Hematopoietic multipotent progenitor cell treated with erythropoietin and hydrocortisone succinate and interleukin-3 and kit ligand, for 6 days (in vitro differentiated cells): ENCODE data around the gene ANKRD50.
A peak's percentile ranks its signal among the peaks of the same experiment; 100 is the strongest.

ENCODE experiments used
- DNase-seq: peaks from one replicate; pipeline ENCODE4 v3.0.0-alpha.2; 2015

ANKRD50 gene

DNA sequence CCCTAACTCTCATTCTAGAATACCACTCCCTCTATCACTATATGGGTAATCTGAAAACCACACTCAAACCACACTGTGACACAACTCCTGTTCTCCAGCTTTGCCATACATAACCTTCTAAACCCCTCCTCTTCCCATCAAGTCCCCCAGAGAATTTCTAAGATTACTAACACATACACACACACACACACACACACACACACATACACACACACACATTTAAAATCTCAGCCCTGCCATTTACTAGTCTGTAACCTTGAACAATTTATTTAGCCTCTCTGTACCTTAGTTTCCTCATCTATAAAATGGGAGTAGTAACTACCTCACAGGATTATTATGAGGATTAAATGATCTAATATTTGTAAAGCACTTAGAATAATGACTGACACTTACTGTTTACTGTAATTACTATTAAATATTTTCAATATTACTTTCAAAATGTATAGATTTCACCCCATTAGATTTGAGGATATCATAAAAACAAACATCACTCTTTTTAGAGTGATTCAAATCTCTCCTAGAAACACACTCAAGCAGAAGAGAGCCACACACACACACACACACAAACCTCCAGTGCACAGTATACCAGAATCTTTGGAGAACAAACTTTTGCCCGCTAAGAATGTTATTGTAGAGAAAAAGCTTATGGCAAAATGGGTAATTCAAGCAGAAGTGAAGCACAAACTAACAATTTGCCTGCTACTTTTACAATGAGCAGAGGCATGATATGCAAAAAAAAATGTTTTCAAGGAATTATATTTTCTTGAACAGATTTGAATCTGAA, 3.8 kb downstream of the ANKRD50 start:
- DNase-seq, result peak; percentile 47

DNA sequence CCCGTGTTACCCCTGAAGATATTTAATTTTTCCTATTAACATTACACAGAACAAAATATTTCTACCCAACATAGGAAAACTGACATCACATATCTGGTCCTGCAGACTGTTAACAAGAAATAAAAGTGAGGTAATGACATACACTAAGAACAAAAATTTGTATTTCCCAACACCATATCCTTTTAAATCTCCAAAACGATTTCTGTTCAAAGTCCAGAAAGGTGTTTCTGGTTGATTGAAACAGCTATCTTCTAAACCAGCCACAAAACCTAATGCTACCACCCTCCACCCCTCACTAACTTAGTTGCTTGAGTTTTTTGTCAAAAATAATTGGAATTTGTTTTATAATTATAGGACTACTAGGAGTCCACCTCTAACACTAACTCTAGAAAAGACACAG, 7.1 kb downstream of the ANKRD50 start:
- DNase-seq, result no peak

DNA sequence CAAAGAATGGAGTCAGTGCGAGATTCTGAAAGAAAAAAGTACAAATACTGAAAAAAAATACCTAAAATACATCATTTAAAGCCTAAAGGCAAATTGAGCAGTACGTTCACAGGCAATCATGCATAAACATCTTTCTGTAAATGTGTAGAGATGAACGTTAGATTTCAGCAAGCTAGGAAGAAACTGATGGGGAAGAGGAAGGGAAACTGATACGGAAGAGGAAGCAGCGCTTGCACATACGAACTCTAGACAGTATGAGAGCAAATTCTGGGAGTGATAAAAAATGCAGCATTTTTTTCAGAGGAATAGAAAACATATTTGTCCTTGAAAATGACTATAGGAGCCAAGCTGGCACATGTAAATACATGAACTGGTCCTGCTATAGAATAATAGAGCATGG, 9.4 kb downstream of the ANKRD50 start:
- no peak for DNase-seq

DNA sequence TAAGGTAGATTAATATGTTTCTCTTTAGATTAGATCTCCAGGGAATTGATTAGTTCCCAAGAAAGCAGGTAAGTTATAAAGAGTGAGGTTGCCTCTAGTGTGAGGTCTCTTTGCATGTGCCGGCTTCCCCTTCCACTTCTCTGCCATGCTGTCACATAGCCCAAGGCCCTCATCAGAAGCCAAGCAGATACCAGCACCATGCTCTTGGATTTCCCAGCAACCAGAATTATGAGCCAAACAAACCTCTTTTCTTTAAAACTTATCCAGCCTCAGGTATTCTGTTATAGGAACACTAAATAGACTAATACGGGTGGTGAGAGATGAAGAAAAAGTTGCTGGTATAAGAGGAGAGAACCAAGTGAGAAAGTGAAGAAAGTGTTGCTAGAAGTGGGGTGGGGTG, 15.1 kb downstream of the ANKRD50 start:
- DNase-seq, result no peak

DNA sequence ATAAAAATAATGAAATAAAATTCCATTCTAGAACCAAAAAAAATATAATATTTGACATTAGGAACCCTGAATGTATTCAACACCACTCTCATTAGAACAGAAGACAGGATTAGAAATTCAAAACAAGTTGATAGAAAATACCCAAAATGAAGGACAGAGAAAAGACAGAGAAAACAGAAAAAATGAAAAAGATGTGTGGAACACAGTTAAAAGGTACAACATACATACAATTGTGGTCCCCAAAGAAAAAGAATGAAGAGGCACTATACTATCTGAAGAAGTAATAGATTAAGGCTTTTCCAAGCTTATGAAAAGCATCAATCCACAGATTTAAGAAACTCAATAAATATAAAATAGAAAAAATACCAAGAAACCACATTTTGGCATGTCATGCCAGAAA, 16.4 kb downstream of the ANKRD50 start:
- no peak for DNase-seq

DNA sequence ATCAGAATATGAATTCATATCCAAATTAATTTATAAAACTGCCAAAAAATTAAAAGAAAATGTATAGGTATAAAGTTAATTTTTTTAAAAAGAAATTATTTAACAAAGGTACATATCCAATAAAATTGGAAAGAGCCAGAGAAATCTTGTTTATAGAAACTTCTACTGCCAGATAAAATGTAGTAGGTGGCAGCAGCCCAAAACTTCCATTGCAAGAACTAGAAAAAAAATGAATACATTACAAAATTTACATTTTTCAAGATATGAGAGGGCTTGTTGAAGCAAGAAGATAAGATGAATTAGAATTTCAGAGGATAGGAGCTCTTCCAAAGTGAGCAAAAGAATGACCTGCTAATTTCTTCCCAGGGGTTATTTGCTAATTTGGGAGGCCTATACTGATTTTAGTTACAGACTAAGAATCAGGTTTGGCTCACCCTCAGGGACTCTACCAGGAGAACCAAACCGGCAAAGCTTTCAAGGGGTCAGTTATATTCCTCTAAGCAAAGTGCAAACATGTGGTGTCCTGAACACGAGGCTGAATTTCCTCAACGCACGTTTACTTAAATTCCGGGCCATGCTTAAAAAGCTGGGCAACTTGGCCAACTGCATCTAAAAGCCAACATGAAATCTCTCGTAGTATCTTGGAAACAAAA, 17.5 kb downstream of the ANKRD50 start:
- no peak for DNase-seq

DNA sequence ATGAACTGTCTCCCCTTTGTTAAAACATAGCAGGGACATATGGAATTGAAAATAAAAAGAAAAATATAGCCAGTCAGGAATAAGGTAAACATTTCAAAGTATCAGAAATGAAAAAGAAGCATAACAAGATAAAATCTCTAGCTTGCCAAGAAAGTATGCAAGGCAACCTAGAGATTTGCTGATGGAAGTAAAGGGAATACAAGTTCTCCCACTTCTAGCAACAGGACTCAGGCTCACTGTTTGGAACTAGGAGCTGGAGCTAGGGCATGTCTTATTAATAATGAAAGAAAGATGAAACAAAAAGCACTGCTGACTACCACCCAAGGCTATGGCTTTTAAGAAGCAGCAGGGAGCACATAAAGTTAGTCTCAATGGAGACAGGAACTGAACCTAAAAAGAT, 18.2 kb downstream of the ANKRD50 start:
- DNase-seq, result no peak

DNA sequence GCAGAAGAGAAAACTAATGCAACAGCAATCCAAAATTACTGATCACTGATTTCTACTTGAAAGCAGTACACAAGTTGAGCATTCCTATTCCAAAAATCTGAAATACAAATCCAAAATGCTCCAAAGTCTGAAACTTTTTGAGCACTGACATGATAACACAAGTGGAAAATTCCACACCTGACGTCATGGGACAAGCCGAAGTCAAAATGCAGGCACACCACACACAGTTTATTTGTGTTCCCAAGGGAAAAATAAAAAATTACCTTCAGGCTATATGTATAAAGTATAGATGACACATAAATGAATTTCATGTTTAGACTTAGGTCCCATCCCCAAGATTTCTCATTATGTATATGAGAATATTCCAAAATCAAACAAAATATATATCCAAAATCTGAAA, 20.7 kb downstream of the ANKRD50 start:
- no peak for DNase-seq

DNA sequence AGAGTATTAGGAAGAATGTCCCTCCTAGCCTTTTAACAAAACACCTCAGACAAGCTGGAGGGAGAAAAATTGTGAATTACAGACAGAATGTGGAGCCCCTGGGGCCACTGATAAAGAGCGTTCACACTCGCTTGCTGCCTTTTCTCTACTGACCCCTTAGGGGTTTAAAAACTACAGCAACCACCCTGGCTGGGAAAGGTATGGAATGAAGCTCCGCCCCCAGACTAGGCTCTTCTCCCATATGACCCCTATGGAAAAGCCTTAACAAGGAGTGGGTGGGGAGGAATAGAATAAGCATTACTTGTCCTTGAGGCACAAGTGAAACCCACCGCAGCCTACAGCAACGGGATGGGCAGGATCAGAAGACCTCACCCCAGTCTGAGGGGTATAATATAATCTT, 26.3 kb downstream of the ANKRD50 start:
- no peak for DNase-seq

DNA sequence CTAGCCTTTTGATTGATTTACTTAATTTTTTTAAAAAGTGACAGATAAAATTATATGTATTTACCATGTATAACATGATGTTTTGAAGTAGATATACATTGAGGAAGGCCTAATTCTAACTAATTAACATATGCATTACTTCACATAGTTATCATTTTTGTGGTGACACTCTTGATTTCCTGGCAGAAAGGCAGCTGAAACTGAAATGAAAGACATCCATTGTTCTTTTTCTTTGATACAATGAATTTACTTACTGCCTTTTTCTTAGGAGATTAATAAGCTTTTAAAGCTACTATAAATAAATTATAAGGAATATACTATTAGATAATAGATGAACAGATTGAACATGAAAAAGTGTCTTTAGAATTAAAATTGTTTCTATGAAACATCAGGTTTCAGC, 26.7 kb downstream of the ANKRD50 start:
- no peak for DNase-seq

DNA sequence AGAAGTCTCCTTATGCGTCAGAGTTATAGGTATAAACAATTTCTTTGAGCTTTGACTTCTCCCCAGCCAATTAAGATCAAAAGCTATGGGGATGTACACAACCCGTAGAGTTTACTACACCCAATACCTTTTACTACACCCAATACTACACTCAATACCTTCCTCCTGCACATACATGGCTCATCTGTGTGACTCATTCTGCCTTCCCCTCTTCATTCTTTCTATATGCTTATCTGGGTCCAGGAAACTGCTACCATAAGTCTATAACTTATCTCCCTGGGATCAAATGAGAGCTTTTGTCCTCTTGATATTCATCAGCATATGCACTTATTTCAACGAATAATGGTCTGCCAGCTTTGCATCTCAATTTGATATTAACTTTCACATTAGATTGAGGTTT, 28.2 kb downstream of the ANKRD50 start:
- peak; percentile 4 for DNase-seq

DNA sequence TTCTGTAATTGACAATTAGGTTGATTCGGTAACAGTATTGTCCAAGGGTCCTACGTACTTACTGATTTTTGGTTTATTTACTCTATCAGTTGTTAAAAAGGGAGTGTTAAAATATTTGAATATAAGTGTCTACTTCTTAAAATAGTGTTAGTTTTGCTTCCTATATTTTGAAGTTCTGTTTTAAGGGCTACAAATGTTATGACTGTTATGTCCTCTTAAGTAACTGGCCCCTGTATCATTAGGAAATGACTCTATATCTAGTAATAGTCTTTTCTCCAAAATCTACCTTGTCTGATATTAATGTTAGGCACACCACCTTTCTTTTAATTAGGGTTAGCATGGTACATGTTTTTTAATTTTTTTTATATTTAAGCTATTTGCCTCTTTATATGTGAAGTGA, 30.1 kb downstream of the ANKRD50 start:
- no peak for DNase-seq

DNA sequence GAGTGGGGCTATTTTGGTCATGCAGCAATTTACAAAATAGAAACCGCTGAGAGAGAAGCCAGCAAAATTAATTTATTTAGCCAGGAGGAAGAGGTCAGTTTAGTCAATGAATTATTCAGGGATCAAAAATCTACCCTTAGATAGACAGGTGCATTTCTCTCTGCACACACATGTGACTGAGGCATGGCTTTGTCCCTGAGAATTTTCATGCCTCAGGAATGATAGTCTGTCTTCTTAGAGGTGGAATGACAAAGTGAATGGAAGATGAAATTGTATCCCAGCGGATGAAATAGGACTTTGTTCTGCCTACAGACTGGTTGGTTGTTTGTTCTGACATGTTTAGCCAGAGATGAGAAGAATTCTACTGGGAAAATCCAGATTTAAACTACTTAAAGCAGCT, 46.0 kb downstream of the ANKRD50 start:
- DNase-seq, result no peak

DNA sequence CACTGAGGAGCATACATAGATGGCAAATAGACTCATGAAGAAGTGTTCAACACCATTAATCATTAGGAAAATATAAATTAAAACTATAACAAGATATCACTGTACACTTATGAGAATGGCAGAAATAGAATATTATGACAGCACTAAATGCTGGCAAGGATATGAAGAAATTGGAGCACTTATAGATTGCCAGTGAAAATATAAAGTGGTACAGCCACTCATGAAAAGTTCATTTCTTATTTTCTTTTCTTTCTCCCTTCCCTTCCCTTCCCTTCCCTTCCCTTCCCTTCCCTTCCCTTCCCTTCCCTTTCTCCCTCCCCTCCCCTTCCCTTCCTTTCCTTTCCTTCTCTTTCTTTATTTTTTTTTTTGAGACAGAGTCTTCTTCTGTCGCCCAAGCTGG, 53.7 kb downstream of the ANKRD50 start:
- DNase-seq, result no peak

DNA sequence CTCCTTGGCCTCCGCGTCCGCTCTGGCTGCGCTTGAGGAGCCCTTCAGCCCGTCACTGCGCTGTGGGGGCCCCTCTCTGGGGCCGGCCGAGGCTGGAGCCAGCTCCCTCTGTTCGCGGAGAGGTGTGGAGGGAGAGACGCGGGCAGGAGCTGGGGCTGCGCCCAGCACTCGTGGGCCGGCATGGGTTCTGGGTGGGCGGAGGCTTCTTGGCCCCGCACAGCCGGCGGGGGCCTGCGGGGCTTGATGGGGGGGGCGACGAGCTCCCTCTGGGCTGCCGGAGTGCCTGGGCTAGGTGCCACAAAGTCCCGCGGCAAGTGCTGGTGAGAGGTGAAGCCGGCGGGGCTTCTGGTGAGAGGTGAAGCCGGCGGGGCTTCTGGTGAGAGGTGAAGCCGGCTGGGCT, 61.9 kb downstream of the ANKRD50 start:
- DNase-seq, result no peak

DNA sequence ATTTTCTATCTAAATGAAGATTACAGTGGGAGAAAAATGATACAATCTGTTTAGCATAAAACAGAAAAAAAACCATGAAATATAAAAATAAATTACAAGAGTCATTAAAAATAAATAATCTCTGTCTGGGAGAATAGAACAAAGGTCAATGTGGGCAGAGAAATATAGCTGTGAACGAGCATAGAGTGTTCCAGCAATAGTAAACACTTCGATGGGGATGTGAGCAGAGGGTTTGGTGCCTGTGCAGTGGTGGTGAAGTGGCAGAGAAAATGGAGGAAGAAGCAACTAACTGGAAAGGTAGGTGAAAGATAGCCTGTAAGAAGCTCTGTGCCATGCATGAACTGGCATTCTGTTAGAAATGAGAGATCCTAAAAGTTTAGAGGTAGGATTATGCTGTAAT, 64.9 kb downstream of the ANKRD50 start:
- no peak for DNase-seq

DNA sequence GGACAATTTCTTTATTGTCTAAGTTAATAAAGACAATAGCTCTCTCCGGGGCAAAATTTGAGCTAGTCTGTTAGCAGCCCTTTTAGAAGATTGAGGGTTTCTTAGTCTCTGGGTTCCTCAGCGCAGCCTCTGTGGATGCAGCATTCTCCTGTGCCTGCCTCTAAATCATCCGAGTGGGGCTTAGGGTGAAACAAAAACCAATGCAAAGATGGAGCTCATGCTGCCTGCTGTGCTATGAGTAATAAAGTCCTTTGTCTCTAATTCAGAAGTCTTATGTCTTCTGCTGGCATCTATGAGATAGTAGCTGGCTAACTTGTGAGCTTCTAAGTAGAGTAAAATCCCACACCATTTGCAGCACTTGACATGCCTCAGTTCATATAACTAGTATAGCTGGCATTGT, 67.9 kb downstream of the ANKRD50 start:
- DNase-seq, result no peak

DNA sequence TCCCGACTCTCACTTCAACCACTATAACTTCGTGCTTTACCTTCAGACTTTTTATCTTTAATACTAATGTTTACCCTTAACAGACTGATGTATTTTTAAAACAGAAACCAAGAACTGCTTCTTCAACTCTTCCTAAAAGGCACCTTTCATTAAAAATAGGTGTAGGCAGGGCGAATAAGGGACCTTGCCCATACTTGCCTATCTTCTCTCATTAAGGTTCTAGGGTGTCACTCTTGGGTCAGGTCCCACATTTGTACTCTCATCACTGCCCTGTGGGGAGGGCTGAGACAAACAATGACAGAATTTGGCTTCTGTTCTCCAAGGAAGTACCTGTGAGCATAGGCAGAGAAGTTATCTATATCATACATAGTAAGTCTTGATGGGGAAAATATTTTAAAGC, 69.7 kb downstream of the ANKRD50 start:
- DNase-seq, result no peak

DNA sequence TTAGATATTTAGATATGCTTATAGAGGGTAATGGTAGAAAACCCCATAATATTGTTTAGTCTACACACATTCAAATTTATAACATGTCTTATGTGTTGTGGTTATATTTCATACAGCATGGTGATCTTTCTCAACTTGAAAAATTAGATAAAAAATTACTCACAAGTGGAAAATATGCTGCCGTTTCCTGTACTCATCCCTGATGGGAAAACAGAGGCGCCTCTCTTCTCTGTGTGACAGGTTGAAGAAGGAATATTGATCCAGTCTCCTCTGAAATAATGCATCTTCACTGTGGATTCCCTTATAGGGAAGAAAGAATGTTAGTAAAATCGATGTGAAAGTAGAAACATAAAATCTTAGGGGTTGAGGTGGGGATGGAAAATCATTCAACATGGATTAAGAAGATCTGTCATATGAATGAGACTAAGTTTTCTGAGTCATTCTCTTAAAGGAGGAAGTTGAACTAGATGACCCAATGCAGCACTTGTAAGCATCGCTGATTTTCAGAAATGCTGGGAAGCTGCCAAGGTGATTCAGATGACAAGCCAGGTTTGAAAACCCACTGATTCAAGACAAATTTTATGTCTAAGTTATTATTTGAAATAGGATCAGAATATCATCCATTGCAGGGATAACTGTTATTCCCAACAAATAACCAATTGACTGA, 70.7 kb downstream of the ANKRD50 start:
- DNase-seq, result peak; percentile 58

DNA sequence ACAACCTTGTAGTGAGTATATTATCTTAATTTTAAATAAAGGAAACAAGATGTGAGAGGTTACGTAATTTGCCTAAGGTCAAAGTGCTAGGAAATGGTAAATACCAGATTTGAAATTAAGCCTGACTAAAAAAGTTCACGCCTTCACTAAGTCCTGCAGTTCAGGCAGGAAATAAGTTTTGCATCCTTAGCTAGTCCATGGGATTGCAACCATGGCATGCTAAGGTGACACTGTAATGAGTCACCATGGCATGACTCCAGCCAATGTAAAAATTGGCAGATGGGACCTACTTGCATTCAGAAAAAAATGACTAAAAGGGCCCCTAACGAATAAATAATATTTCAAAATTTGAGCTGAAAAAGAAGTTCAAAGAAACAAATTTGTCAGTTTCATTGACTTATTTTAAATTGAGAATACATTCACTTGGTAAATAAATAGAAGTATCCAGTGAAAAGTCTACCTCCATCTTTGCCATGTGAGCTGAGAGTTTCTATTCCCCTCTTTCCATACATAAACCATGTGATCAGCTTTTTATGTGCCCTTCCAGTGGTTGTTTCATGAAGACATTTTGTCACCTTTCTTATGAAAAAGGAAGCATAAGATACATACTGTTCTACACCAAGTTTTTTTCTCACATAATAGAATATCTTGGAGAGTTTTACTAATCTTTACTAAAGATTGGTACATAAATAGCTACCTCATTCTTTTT, 72.4 kb downstream of the ANKRD50 start:
- no peak for DNase-seq

DNA sequence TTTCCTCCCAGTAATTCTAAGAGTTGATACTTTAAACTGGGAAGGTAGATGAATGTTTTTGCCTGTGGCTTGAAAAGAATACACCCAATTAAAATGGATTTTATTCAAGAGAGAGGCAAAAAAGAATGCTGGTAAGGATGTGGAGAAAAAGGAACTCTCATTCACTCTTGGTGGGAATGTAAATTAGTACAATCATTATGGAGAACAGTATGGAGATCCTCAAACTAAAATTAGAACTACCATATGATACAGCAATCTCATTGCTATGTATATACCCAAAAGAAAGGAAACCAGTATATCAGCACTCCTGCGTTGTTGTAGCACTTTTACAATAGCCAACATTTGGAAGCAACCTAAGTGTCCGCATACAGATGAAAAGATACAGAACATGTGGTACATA, 75.2 kb downstream of the ANKRD50 start:
- no peak for DNase-seq

DNA sequence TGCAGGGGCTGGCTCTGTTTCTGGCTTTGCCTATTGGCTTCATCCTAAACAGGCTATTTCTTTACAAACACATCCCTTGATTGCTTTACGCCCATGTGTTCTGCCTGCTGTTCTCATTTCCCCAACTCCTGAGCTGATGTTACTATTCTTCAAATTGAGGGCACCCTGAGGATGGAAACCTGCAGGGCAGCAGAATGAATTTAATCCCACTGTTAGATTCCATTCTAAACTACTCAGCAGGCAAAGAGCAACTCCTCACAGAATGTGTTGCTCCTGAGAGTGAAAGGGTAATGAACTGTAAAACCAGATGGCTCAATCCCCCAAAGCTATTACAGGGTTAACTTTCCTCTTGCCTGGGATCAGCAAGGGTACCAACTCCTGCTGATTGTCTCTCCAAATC, 75.7 kb downstream of the ANKRD50 start:
- DNase-seq, result no peak

DNA sequence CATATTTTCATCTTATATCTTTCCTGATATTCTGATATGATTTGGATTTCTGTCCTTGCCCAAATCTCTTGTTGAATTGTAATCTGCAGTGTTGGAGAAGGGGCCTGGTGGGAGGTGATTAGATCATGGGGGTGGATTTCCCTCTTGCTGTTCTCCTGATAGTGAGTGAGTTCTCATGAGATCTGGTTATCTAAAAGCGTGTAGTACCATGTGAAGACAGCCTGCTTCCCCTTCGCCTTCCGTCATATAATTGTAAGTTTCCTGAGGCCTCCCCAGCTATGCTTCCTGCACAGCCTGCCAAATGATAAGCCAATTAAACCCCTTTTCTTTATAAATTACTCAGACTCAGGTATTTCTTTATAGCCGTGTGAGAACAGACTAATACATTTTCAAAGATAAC, 77.2 kb downstream of the ANKRD50 start:
- no peak for DNase-seq
